ENCODE results near the gene WIPF3. TPM values are rescaled to one million over a fixed set of nuclear protein-coding genes. Genes with fewer than 3 reads are reported as not detected.

The WIPF3 gene
- total and polyA plus RNA-seq, 2 of the 4 experiments (the other 2 are of a cell fraction): not detected

GRCh38 chr7:29851487-29851886, 45.2 kb downstream of the WIPF3 start:
- in situ Hi-C loops (cut with MboI; ENCODE audit: low sequenced_read_pairs) (no loop called here), intact Hi-C loops (cut with micrococcal nuclease) (no loop called here), dilution Hi-C loops (cut with HindIII; ENCODE audit: low sequenced_read_pairs, unreplicated experiment) (no loop called here)
- DNase-seq: no peak
- Histone ChIP-seq H3K4ac (ENCODE audit: low read depth, low read length) (no peak overlapping the region), H2AK5ac (ENCODE audit: low read depth, low read length) (no peak overlapping the region), H3K9me1 (ENCODE audit: insufficient read depth, low read length) (no peaks in the 10 kb centered on the region), H3K4me2 (ENCODE audit: low read depth, low read length) (no peak overlapping the region), H3K36me3 (ENCODE audit: control insufficient read depth, insufficient read depth, low read length) (no peaks in the 10 kb centered on the region), H4K20me1 (ENCODE audit: insufficient read depth, low read length) (no peaks in the 10 kb centered on the region), H3K27me3 (ENCODE audit: control insufficient read depth, insufficient read depth, low read length) (peaks cover 9% of the 10 kb centered on the region), H3K27ac (ENCODE audit: insufficient read depth, low read length) (no peak overlapping the region), H3K9me3 (ENCODE audit: control insufficient read depth, insufficient read depth, low read length) (no peaks in the 10 kb centered on the region), H3K9ac (ENCODE audit: low read depth, low read length) (no peak overlapping the region), H3K56ac (ENCODE audit: extremely low read depth, insufficient read depth, low read length) (no peak overlapping the region), H3K14ac (replicated peaks; ENCODE audit: low read depth, low read length) (no peak overlapping the region), H3K4me3 (ENCODE audit: insufficient read depth, low read depth, low read length) (no peak overlapping the region), H3K79me1 (ENCODE audit: low read depth in 1 of 2, low read length in 2 of 2) (no peaks in the 10 kb centered on the region), H2AK9ac (replicated peaks; ENCODE audit: low read depth, low read length, poor library complexity) (no peak overlapping the region), H2AFZ (replicated peaks; ENCODE audit: low read length, poor library complexity) (no peak overlapping the region), H4K5ac (ENCODE audit: low read depth, low read length) (no peak overlapping the region), H3K4me1 (ENCODE audit: control insufficient read depth, insufficient read depth, low read length) (no peaks in the 10 kb centered on the region), H2BK15ac (ENCODE audit: low read depth, low read length) (no peak overlapping the region), H2BK120ac (ENCODE audit: low read depth, low read length) (no peak overlapping the region), H2BK5ac (ENCODE audit: low read depth, low read length, poor library complexity, severe bottlenecking) (no peak overlapping the region), H3K23ac (ENCODE audit: low read depth, low read length) (no peak overlapping the region), H3K18ac (ENCODE audit: low read depth, low read length) (no peak overlapping the region), H2BK20ac (ENCODE audit: low read depth, low read length) (no peak overlapping the region), H4K8ac (ENCODE audit: low read depth in 2 of 2, low read length in 2 of 2) (no peak overlapping the region), H4K91ac (ENCODE audit: insufficient read depth, low read depth, low read length) (no peak overlapping the region)
- CTCF ChIA-PET: no interaction called here
- TF ChIP-seq MAFK (IDR thresholded peaks at IDR 0.05; ENCODE audit: low read depth, low read length) (no peak), RAD21 (IDR thresholded peaks at IDR 0.05; ENCODE audit: low read length) (no peak), NFE2L2 (IDR thresholded peaks at IDR 0.05; ENCODE audit: low read depth, low read length) (no peak), CTCF (conservative IDR thresholded peaks at IDR 0.05; ENCODE audit: low read depth, low read length) (no peak)
- WGBS, 2 experiments (ENCODE audit: extremely low coverage in 2 of 2, insufficient read length in 1 of 2): no CpG with 5 or more reads among the region's 7 CpGs
- BruUV-seq (replicated peaks): no TSS peak
- POLR2A ChIA-PET (ENCODE audit: unreplicated experiment): no interaction called here
- no peak for ATAC-seq (ENCODE audit: low read depth)

All from IMR-90 (cell line).